Hematopoietic multipotent progenitor cell treated with erythropoietin and hydrocortisone succinate and interleukin-3 and kit ligand, for 15 days (in vitro differentiated cells): ENCODE measurements around the gene PDZD8.
"Not testable (repeated sequence)": the region's sequence is repeated elsewhere in the genome, so short reads cannot be mapped to it uniquely, and the experiment has no call there.

Experiments used
- DNase-seq: peaks from one replicate; pipeline ENCODE4 v3.0.0-alpha.2; 2015; ENCODE audit warnings: low spot score

PDZD8 gene

DNA sequence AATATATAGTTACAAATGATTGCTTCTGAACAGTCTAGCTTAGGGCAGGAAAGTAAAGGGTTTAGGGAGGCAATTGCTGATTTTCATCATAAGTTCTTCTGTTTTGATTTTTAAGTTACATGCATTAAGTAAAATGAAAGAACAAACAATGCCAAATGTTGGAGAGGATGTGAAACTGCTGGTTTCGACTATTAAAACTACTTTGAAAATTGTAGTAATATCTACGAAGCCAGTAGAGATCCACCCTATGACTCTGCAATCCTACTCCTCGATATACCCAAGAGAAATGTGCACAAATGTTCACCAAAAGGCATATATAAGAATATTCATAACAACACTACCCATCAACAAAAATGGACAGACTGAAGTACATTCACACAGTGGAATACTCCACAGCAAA, 24.3 kb downstream of the PDZD8 start:
- peak; percentile 68 for DNase-seq

DNA sequence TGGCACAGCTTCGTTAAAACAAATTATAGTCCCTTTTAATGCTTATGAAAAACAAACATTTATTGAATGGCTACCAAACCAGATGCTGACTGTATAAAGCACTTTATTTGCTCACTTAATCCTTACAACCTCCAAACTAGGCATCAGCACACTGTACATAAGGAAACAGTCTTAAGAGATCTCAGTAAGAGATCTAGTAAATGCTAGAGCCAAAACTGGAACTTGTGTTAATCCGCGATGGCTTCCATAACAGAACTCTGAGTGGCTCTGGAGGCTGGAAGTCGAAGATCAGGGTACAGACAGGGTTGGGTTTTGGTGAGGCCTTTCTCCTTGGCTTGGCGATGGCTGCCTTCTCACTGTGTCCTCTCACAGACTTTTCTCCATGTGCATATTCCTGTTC, 27.0 kb downstream of the PDZD8 start:
- DNase-seq: no peak

DNA sequence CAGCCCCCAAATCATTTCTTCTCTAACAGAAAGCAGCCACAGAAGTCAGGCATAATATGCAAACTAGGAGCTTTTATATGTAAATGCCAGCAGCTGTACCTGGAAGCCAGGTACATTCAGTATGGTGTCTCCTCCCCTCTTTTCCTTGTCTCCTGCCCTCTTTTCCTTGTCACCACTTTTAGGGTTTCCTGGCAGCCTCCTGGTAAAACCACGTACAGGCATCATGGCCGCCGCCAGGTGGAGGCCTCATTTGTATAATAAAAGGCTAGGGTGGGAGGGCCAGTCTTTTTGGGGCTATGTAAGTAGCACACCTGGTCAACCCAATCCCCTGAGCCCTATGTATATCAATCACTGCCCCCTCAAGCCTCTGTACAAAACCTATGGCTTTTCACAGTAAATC, 28.7 kb downstream of the PDZD8 start:
- DNase-seq: no peak

DNA sequence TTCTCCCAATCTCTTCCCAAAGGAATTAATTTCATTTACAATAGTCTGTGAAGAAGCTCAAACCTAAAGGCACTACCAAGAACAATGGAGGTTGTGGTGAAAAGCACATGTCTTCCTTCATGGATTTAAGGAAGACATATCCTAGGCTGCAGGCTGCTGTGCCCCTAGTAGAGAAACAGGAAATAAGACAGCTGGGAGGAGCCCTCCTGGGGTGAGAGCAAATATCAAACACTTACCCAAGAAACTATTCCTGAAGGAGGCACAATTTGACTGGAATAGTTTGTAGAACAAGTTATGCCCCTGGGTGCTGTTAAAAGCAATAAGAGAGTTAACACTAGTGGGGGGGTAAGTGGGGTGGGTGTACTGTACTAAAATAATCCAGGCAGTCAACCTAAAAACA, 30.1 kb downstream of the PDZD8 start:
- no peak for DNase-seq

DNA sequence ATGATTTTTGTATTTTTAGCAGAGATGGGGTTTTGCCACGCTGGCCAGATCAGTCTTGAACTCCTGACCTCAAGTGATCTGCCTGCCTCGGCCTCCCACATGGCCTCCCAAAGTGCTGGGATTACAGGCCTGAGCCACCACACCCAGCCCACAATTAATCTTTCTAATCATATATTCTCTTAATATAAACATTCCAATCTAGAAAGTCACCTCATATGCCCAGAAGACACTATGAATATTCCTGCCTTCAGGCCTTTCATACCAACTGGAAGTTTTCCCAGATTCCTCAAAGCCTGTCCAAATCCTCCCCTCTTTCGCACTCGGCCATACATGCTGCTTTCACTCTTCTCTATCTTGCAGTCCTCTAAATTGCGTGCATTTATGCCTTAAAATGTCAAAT, 32.6 kb downstream of the PDZD8 start:
- no peak for DNase-seq

DNA sequence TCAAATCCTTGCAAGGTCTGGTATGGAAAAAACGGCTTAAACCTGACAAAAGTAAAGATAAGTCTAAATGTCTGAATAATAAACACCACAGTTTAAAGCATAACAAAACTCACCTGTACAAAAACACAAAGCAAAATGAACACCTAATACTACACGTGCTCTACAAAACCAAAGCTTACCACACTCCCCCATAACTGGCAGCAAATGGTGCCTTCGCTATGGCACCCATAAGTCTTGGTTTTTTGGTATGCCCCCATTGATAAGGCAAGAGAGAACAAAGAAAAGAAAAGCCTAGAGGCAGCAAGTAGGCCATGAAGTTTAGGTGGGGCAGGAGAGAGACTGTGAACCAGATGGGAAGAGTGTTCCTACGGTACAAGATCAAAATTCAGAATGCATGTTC, 34.2 kb downstream of the PDZD8 start:
- no peak for DNase-seq

DNA sequence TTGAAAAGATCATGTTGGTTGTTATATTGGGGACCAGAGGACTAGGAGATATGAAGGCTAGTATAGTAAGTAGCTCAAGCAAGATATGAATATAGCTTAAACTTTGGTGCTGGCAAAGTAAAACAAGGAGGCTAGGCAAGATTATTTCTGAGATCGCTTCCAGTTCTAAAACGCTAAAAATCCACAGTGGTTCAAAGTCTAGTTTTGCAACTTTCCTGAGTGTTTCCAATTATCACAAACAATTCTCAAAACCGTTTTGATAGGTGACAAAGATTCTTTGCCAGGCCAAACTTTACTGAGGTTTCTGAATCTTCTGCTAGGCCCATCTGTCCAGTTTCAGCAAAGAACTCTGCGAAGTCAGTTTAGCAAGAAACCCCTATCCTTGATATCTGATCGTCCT, 35.3 kb downstream of the PDZD8 start:
- no peak for DNase-seq

DNA sequence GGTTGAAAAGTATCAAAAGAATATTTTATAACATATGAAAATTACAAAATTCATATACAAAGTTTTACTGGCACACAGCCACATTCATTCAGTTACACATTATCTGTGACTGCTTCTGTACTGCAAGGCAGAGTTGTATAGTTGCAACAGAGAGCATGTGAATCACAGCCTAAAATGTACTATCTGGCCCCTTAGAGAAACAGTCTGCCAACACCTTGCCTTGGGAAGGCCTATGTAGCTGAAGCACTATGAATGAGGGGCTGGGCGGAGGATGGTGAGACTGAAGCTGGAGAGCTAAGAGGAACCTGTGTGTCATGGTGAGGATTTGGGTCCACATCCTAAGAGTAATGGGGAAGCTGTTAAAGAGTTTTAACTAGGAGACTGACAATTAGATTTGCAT, 35.7 kb downstream of the PDZD8 start:
- peak; percentile 38 for DNase-seq

DNA sequence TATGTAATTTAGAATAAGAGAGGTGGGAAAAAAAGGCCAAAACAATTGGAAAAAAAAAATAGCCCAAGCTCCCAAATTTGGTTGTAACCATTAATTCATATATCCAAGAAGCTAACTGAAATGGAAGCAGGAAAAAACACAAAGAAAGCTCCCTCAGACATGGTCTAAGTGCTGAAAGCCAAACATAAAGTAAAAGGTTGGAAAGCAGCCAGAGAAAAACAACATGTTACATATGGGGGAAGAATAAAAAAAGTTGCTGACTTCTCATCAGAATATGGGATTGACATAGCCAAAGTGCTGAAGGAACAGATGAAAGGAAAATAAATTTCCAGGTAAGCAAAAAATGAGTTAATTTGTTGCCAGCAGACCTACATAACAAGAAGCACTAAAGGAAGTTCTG, 40.3 kb downstream of the PDZD8 start:
- DNase-seq: no peak

DNA sequence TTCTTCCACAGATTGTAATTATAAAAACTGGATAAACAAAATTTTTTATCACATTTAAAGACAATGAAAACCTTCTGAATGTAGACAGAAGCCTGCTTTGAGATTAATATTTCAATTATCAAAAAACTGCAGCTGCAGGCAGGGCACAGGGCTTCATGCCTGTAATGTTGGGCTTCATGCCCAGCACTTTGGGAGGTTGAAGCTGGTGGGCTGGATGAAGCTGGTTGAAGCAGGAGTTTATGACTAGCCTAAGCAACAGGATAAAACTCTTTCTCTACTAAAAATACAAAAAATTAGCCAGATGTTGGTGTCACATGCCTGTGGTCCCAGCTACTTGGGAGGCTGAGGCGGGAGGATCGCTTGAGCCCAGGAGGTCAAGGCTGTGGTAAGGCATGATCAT, 41.2 kb downstream of the PDZD8 start:
- peak; percentile 66 for DNase-seq

DNA sequence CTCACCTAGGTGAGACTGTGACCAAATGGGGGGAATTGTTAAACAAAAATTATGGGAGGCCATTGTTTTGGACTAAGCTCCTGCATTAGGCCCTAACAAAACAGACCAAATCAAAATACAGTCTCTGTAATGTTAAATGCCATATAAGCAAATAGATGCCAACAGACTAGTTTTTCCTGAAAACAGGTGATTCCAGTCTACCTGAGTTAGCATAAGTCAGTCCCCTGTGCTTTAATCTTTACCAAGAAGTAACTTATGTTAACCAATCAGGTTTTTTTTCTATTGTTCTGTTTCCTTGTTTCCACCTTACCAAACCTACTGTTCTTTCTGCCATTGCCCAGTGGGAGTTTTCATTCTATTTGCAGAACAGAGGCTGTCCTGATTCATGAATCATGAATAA, 48.0 kb downstream of the PDZD8 start:
- no peak for DNase-seq

DNA sequence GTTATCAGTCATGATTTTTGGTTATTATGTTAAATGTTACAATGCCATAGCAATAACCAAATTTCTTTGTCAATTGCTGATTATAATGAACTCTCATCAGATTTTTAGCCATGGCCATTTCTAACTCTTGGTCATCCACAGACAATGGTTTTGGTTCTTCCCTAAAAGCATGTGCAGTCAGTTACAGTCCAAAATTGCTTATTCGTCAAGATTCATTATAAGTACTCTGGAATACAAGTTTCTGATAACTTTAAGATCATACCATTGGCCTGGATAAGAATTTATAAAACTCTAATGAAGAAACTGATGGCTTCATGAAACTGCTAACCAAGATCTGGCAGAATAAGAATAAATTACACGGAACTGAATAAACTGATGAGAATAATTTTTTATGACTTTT, 50.9 kb downstream of the PDZD8 start:
- DNase-seq: no peak

DNA sequence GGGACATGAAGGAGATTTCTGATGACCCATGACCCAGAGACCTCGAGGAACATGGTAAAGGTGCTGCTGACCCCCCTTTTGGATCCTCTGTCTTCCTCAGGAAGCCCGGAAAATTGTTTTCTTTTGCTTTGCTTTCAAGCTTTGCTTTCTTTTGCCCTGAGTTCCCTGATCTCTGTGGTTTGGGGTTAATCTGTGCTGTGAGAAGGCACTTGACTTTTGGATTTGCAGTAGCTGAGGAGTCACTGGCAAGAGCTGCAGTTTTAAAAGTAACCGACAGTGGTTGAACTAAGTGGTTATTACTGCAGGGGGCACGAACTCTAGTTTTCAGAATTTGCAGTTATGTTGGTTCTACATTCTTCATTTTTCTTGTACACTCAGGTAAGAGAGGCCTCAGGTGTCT, 53.0 kb downstream of the PDZD8 start:
- DNase-seq: no peak

DNA sequence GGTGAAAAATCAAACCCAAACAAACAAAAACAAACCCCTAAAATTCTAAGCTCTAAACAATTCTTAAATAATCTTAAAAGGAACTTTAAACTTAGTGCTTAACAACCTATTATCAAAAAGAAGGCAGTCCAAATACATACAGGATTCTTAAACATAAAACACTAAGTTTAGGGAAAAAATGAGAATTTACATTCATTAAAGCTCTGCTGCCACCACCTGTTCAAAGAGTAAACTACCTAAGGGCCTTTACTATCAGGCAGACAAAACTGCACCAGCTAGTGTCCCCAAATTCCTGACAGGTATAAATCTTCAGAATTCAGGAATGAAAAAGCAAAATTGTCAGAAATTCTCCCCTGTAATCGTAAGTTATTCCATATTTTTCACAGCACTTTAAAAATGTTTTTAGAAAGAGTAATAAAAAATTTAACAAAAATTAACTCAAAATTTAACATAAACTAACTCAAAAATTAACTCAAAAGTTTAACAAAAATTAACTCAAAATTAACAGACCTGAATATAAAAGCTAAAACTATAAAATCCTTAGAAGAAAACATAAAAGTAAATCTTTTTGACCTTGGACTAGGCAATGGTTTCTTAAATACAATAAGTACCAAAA, 55.1 kb downstream of the PDZD8 start:
- DNase-seq: peak; percentile 61

DNA sequence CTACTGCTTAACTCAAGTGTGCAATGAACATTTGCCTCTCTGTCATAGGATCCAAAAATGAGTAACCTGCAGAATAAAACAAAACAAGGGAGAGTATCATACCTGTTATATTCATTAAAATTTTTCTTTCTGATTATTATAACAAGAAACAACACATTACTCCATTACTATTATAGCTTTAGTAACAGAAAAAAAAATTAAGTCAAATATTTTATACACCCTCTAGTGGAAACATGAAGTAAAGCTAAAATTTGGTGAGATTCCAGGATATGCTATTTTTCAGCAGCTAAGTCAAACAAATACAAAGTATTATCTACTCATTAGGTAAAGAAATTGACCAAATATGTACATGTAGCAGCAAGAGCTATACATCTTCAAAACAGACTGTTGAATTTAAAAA, 56.3 kb downstream of the PDZD8 start:
- peak; percentile 38 for DNase-seq

DNA sequence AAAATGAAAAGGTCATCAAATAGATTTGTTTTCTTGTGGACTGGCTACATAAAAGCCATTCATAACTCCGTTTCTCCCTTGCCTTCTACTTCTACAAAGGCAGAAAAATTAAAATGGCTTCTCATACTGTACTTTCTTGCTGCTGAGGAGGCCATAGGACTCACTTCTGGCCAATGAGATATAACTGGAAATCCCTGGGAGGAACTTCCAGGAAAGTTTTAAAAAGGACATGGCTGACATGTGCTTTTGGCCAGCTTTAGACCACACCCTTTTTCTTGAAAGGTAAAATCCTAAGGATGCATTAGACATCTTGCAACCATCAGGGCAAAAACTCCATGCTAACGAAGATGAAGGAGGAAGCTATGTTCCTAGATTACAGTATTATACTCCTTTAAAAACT, 58.5 kb downstream of the PDZD8 start:
- no peak for DNase-seq

DNA sequence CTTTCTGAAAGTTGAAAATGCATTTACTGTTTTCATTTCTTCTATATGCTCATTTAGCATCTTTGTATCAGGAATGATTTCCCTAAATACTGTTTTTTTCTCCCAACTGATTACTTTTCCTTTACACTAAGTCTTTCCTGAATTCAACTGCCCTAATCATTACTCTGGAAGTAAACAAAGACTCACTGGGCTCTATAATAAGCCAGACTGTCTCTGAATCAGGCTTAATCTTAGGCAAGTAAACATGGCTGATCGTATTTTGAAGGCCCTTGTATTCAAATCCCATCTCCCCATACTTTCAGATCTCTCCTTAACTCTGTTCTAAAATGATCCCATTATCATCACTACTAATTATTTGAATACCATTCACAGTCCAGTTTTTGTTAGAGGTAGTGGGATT, 61.6 kb downstream of the PDZD8 start:
- DNase-seq: no peak

DNA sequence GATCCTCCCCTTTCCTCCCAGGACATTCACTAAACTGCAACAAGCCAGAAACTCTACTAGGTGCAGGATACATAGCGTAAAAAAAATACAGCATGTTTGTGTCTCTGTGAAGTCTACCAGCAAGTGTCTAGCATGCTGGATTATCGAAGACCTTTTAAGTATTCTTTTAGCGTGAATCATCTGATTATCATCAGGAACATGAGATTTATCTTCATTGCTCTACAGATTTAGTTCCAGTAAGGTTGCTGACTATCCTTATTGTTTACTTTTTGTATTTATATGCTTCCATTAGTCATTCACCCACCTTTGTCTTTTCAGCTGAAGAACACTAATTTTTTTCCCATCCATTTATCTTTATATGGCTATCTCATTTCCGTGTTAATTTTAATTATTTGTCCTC, 62.8 kb downstream of the PDZD8 start:
- DNase-seq: no peak

DNA sequence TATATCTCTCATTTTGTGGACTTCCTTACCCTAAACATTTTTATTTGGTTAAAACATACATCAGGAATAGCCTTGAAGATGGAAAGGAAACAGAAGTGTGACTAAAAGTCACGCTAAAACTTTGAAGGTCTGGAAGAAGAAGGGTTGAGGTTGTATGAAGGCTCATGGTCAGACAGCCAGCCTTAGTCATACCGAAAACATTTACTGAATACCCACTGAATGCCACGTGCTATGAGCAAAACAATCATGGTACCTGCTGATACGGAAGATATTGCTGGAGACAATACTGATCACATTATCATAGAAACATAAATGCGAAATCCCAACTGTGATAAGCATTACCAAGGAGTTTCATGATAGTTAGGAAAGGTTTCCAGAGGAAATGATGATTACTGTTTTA, 64.0 kb downstream of the PDZD8 start:
- DNase-seq: no peak

DNA sequence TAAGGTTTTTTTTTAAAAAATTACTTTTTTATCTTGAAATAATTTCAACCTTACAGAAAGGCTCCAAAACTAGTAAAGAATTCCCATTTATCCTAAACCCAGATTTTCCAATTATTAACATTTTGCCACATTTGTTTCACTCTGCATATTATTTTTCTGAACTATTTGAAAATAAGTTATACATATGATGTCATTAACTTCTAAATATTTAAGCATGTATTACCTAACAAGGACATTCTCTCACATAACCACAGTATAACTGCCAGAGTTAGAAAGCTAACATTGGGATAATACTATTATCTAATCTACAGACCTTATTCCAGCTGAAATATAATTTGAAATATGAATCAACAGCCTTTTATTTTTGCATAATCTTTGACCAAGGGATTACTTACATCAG, 68.6 kb downstream of the PDZD8 start:
- no peak for DNase-seq

DNA sequence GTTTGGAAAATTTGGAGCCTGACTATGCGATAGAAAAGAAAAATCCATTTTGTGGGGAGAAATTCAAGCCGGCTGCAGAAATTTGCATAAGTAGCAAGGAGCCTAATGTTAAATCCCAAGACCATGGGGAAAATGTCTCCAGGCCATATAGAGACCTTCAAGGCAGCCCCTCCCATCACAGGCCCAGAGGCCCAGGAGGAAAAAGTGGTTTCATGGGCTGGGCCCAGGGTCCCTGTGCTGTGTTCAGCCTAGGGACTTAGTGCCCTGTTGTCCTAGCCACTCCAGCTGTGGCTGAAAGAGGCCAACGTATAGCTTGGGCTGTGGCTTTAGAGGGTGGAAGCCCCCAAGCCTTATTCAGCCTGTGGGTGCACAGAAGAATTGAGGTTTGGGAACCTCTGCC, 71.8 kb downstream of the PDZD8 start:
- not testable (repeated sequence) for DNase-seq

DNA sequence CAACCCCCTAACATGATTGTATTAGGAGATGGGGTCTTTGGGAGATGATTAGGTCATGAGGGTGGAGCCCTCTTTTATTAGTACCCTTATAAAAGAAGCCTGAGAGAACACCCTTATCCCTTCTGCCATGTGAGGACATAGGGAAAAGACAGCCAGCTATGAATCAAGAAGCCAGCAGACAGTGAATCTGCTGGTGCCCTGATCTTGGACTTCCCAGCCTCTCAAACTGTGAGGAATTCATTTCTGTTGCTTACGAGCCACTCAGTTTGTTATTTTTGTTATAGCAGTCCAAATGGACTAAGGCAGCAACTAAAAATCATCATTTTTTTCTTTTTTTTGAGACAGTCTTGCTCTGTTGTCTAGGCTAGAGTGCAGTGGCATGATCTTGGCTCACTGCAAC, 74.6 kb downstream of the PDZD8 start:
- no peak for DNase-seq

DNA sequence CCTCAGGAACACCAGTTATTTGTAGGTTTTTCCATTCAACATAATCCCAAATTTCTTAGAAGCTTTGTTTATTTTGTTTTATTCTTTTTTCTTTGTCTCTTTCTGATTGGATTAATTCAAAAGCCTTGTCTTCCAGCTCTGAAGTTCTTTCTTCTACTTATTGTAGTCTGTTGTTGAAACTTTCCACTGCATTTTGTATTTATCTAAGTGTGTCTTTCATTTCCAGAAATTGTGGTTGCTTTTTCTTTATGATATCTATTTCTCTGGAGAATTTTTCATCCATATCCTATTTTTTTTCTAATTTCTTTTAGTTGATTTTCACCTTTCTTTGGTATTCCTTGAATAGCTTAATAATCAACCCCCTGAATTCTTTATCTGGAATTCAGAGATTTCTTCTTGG, 75.8 kb downstream of the PDZD8 start:
- DNase-seq: no peak

DNA sequence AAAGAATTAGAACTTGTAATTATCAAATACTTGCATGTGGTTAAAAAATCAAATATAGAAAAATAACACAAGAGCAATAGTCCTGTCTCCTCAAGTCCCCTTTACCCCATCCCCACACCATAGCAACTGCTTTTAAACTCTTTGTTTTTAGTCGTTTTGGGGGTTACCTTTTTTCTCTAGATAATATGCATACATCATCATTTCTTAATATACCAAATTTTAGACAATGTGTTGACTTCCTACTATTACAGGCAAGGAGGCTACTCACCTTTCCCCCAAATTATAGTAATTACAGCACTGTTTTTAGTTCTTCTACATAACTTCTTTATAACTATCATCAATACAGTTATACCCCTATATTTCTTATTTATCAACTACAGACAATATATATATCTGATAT, 77.0 kb downstream of the PDZD8 start:
- DNase-seq: no peak

DNA sequence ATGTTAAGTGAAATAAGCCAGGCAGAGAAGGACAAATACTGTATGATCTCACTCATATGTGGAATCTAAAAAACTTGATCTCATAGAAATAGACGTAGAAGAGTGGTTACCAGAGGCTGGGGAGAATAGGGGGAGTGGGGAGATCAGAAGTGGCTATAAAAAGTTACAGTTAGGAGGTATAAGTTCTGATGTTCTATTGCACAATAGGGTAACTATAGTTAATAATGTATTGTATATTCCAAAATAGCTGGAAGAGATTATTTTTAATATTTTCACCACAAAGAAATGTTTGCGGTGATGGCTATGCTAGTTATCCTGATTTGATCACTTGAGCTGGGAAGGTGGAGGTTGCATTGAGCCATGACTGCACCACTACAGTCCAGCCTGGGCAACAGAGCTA, 80.5 kb downstream of the PDZD8 start:
- DNase-seq: no peak
